T47D (cell line): ENCODE data around the gene SPP1.

ENCODE experiments used
- DNase-seq, 2 experiments: peaks; one replicate each; pipeline versions ENCODE4 v3.0.0 to v3.0.0-alpha.2; 2011 to 2012; ENCODE audit warnings: low read depth in 1 of 2, low spot score in 1 of 2
- JUND ChIP-seq: IDR thresholded peaks from 2 replicates; pipeline ENCODE4 v1.6.1; 2012; ENCODE audit warnings: low read depth
- in situ Hi-C: cut with HindIII; loops from 2 replicates; pipeline ENCODE4 v1.10.0; 2016; ENCODE audit warnings: low sequenced_read_pairs, low pct_unique_long_range_greater_than_20kb

SPP1 gene

GRCh38 chr4:88027611-88028608 is 52.4 kb downstream of the SPP1 start:
- DNase-seq = no peak
- no peak for TF ChIP-seq JUND
- in situ Hi-C loops = no loop called here

- TF ChIP-seq JUND = no peak
- in situ Hi-C loops = no loop called here
- DNase-seq = no peak
Measured at GRCh38 chr4:88028946-88029345, 53.4 kb downstream of the SPP1 start.

- no peak for DNase-seq
- in situ Hi-C loops = no loop called here
- no peak for TF ChIP-seq JUND
Measured at GRCh38 chr4:88029556-88029955, 54.0 kb downstream of the SPP1 start.

GRCh38 chr4:88030565-88031310 is 55.2 kb downstream of the SPP1 start:
- in situ Hi-C loops = no loop called here

More at GRCh38 chr4:88030565-88031310, 55.2 kb downstream of the SPP1 start:
- no peak for TF ChIP-seq JUND
- DNase-seq = no peak
